Thyroid gland (tissue), 4 donors: Measurements from ENCODE around the gene DLGAP4. TPM values are rescaled to one million over a fixed set of nuclear protein-coding genes. Genes with fewer than 3 reads are reported as not detected.

Experiments
- DNase-seq, 2 donors: peaks; one replicate each; pipeline ENCODE4 v3.0.0-alpha.2; 2019
- H3K27ac ChIP-seq, 3 donors: fragments of 200-600 bp; sonication (generic); 1 replicate in 2 of 3; 2 replicates in 1 of 3; pipeline ENCODE4 v1.5.1; 2016 to 2019; ENCODE audit warnings: mild to moderate bottlenecking in 1 of 3, moderate library complexity in 1 of 3
- H3K27me3 ChIP-seq: fragments of 200-600 bp; sonication (generic); one replicate; pipeline ENCODE4 v1.5.1; 2019
- H3K36me3 ChIP-seq, 2 donors: fragments of 200-600 bp; sonication (generic); one replicate each; pipeline ENCODE4 v1.5.1; 2016 to 2019
- H3K4me1 ChIP-seq, 2 donors: fragments of 200-600 bp; sonication (generic); one replicate each; pipeline ENCODE4 v1.5.1; 2017 to 2019
- H3K4me3 ChIP-seq, 3 donors: fragments of 200-600 bp; sonication (generic); replicated peaks in 1 of 3; 1 replicate in 2 of 3; 2 replicates in 1 of 3; pipeline ENCODE4 v1.5.1; 2016; ENCODE audit warnings: mild to moderate bottlenecking in 1 of 3
- H3K9me3 ChIP-seq: fragments of 200-600 bp; sonication (generic); one replicate; pipeline ENCODE4 v1.5.1; 2017
- CTCF ChIP-seq, 6 experiments: fragments of 200-600 bp in 3 of 6; fragments of 450-650 bp in 3 of 6; sonication (generic) in 3 of 6; IDR thresholded peaks; one replicate each; pipeline ENCODE4 v1.5.1; 2016 to 2019; ENCODE audit warnings: antibody characterized with exemption in 6 of 6, mild to moderate bottlenecking in 2 of 6, inconsistent platforms in 1 of 6, moderate library complexity in 1 of 6
- POLR2A ChIP-seq, 2 donors: fragments of 450-650 bp; IDR thresholded peaks; one replicate each; pipeline ENCODE4 v1.6.1; 2017; ENCODE audit warnings: antibody characterized with exemption in 2 of 2, mild to moderate bottlenecking in 2 of 2, moderate library complexity in 1 of 2
- WGBS, 2 donors: methylation state at CpG; one replicate each; pipeline ENCODE4 v1.1.5; 2017; 5-methylcytosine and 5-hydroxymethylcytosine counted together
- intact Hi-C: fragments of 100-400 bp; cut with DNase I; formaldehyde crosslinking; loops from one replicate; pipeline ENCODE4 v1.15.1; 2023
- total RNA-seq, 4 donors: library from RNA; depleted of rRNA; stranded (reverse); fragments of >200 nt; gene quantifications; one replicate each; pipeline ENCODE4 v1.2.3, GENCODE V29; 2016

DLGAP4 gene
- total RNA-seq, 4 donors from 2014 or later: 29.3 to 52.4 (median 41.5) TPM

- Histone ChIP-seq H3K27ac (no peak overlapping the region), H3K4me1 (no peaks in the 10 kb centered on the region), H3K36me3 (peaks cover 35 to 42% of the 10 kb centered on the region in 2 donors), H3K27me3 (no peaks in the 10 kb centered on the region), H3K9me3 (no peaks in the 10 kb centered on the region), H3K4me3 (no peak overlapping the region)
- intact Hi-C loops: no loop called here
- 88 to 92% methylated on average over 10 to 16 of the region's 18 CpGs for WGBS, 2 donors
- TF ChIP-seq POLR2A (IDR thresholded peaks at IDR 0.05) (no peak), CTCF (IDR thresholded peaks at IDR 0.05) (no peak)
- DNase-seq: no peak
These were observed 222.2 kb downstream of the DLGAP4 start for GRCh38 chr20:36528176-36528874.

GRCh38 chr20:36528875-36529417 is 222.8 kb downstream of the DLGAP4 start:
- peaks cover 35 to 41% of the 10 kb centered on the region in 2 donors for H3K36me3 ChIP-seq
- no peaks in the 10 kb centered on the region for H3K27me3 ChIP-seq
- DNase-seq: no peak
- peaks cover 0 to 1% of the 10 kb centered on the region in 2 donors for H3K4me1 ChIP-seq
- intact Hi-C loops: no loop called here
- H3K9me3 ChIP-seq: no peaks in the 10 kb centered on the region
- H3K4me3 ChIP-seq: no peak overlapping the region
- TF ChIP-seq CTCF (IDR thresholded peaks at IDR 0.05) (no peak), POLR2A (IDR thresholded peaks at IDR 0.05) (no peak)
- WGBS, 2 donors: 94 to 95% methylated on average over 14 of the region's 14 CpGs
- H3K27ac ChIP-seq: no peak overlapping the region

GRCh38 chr20:36532388-36532787 is 226.2 kb downstream of the DLGAP4 start:
- intact Hi-C loops: no loop called here
- Histone ChIP-seq H3K27me3 (no peaks in the 10 kb centered on the region), H3K27ac (no peak overlapping the region), H3K36me3 (peaks cover 4 to 9% of the 10 kb centered on the region in 2 donors), H3K4me3 (no peak overlapping the region), H3K4me1 (peaks cover 5 to 6% of the 10 kb centered on the region in 2 donors), H3K9me3 (no peaks in the 10 kb centered on the region)
- 93 to 95% methylated on average over 10 of the region's 10 CpGs for WGBS, 2 donors
- no peak for TF ChIP-seq POLR2A (IDR thresholded peaks at IDR 0.05)
- no peak for TF ChIP-seq CTCF (IDR thresholded peaks at IDR 0.05)
- no peak for DNase-seq

GRCh38 chr20:36532822-36533221 is 226.7 kb downstream of the DLGAP4 start:
- Histone ChIP-seq H3K9me3 (no peaks in the 10 kb centered on the region), H3K27ac (no peak overlapping the region), H3K27me3 (no peaks in the 10 kb centered on the region), H3K4me1 (peaks cover 9 to 10% of the 10 kb centered on the region in 2 donors), H3K4me3 (no peak overlapping the region), H3K36me3 (peaks cover 0 to 5% of the 10 kb centered on the region in 2 donors)
- DNase-seq: no peak
- 89 to 93% methylated on average over 3 of the region's 3 CpGs for WGBS, 2 donors
- TF ChIP-seq CTCF (IDR thresholded peaks at IDR 0.05) (no peak), POLR2A (IDR thresholded peaks at IDR 0.05) (no peak)
- intact Hi-C loops: no loop called here

GRCh38 chr20:36538026-36538722 is 232.0 kb downstream of the DLGAP4 start:
- intact Hi-C loops: no loop called here
- Histone ChIP-seq H3K4me3 (no peak overlapping the region), H3K9me3 (no peaks in the 10 kb centered on the region), H3K27me3 (no peaks in the 10 kb centered on the region), H3K36me3 (no peaks in the 10 kb centered on the region), H3K27ac (peak overlapping the region; percentile 76 to 94 (median 86)), H3K4me1 (peaks cover 38 to 41% of the 10 kb centered on the region in 2 donors)
- WGBS, 2 donors: 62 to 65% methylated on average over 11 of the region's 11 CpGs
- TF ChIP-seq POLR2A (IDR thresholded peaks at IDR 0.05) (no peak), CTCF (IDR thresholded peaks at IDR 0.05) (peak in 1 of 6 experiments; percentile 18)
- DNase-seq: peak; percentile 65 to 67
